Measurements from ENCODE around the gene LGR4. TPM values are rescaled to one million over a fixed set of nuclear protein-coding genes. Genes with fewer than 3 reads are reported as not detected.

LGR4 gene
- total RNA-seq, 1 donor from 2014 or later = 39.6 TPM

DNA sequence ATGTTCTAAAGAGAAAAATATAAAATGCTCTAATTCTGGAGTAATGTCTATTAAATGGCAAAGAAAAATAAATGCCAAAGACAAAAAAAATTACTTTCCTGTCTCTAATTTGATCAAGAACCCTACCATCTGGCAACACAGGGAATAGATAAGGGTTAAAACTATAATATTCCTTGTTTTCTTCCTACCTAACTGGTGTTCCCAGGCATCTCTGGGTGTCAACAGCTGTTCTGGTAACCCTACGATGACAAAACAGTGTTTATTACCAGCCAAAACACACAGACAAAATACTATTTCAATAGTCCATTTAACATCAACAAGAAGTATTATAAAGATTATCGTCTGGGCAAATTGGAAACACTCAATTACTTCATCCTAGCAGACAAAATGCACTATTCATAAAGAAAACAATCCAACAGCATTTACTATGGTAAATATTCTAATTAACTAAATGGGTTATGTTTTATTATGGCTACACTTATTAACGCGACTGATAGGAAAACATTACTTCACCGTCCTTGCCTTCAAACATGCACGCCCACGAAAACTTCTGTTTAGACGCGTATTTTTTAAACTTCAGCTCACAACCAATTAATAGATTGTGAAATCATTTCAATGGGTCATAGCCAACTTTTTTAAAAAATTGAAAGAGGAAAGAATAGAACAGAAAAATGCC is 50.6 kb downstream of the LGR4 start:
- DNase-seq (ENCODE audit: extremely low spot score, unreplicated experiment) = no peak
- TF ChIP-seq, protein P1, sequence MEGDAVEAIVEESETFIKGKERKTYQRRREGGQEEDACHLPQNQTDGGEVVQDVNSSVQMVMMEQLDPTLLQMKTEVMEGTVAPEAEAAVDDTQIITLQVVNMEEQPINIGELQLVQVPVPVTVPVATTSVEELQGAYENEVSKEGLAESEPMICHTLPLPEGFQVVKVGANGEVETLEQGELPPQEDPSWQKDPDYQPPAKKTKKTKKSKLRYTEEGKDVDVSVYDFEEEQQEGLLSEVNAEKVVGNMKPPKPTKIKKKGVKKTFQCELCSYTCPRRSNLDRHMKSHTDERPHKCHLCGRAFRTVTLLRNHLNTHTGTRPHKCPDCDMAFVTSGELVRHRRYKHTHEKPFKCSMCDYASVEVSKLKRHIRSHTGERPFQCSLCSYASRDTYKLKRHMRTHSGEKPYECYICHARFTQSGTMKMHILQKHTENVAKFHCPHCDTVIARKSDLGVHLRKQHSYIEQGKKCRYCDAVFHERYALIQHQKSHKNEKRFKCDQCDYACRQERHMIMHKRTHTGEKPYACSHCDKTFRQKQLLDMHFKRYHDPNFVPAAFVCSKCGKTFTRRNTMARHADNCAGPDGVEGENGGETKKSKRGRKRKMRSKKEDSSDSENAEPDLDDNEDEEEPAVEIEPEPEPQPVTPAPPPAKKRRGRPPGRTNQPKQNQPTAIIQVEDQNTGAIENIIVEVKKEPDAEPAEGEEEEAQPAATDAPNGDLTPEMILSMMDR (conservative IDR thresholded peaks at IDR 0.05) = no peak
- Mint-ChIP-seq H3K4me3 (no peak overlapping the region), H3K9me3 (no peaks in the 10 kb centered on the region), H3K27me3 (no peaks in the 10 kb centered on the region), H3K4me1 (ENCODE audit: unreplicated experiment) (peaks cover 25% of the 10 kb centered on the region), H3K36me3 (no peaks in the 10 kb centered on the region), H3K27ac (no peak overlapping the region)

DNA sequence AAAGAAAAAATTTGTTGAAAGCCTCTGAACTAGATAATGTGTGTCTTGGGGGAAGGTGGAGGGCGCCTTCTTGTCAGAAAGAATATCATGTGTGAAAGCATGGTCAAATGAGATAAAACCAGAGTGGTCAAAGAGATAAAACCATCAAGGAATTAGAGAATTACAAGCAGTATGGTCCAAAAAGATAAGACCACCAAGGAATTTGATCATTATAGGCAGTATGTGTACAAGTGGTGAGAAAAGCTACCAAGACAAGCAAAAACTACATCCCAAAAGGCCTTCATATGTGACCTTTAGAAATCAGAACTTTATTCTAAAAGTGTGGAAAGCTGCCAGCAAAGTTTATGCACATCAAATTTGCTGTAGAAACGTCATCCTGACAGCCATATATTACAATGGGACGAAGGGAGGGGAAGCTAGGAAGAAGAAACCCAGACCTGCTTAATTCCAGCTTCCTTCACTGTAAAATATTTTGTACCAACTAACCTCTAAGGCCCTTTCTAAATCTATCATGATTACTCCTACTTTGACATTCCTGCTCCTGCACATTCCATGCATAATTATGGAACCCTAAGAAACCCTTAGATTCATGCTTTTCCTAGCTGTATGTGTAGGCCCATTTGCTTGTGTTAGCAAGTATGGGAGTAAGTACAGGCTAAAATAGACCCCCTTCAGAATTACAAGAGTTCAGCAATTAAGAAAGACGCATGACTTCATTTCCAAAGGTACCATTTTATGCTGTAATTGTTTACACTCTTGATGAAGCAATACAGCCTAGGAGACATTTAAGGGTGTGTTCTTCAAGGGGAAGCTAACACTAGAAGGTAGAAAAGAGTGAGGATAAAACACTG is 51.6 kb downstream of the LGR4 start:
- Mint-ChIP-seq H3K4me3 (peak overlapping the region; percentile 24), H3K27me3 (no peaks in the 10 kb centered on the region), H3K27ac (peak overlapping the region; percentile 22), H3K36me3 (no peaks in the 10 kb centered on the region), H3K9me3 (peaks cover 6% of the 10 kb centered on the region), H3K4me1 (ENCODE audit: unreplicated experiment) (peaks cover 33% of the 10 kb centered on the region)
- TF ChIP-seq, protein P1 (conservative IDR thresholded peaks at IDR 0.05) = no peak
- DNase-seq (ENCODE audit: extremely low spot score, unreplicated experiment) = no peak

DNA sequence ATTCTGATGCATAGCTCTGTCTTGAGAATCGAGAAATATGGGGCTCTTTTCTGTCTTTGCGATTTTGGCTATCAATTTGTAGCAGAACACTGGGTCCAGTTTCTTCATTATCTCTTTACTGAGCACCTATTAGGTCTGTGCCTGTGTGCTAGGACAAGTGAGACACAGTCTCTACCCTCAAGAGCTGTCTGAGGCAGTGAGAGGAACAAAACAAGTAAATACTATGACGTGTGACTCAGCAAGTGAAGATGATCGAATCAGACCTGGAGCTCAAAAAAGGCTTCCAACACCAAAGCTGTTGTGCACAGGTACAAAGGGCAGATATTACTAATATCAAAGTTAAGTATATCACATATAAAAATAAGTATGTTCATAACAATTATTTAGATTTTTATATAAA is 52.4 kb downstream of the LGR4 start:
- Mint-ChIP-seq H3K27me3 (no peaks in the 10 kb centered on the region), H3K36me3 (no peaks in the 10 kb centered on the region), H3K4me3 (no peak overlapping the region), H3K27ac (no peak overlapping the region), H3K9me3 (peaks cover 6% of the 10 kb centered on the region), H3K4me1 (ENCODE audit: unreplicated experiment) (peaks cover 33% of the 10 kb centered on the region)
- no peak for DNase-seq (ENCODE audit: extremely low spot score, unreplicated experiment)
- TF ChIP-seq, protein P1 (conservative IDR thresholded peaks at IDR 0.05) = no peak

DNA sequence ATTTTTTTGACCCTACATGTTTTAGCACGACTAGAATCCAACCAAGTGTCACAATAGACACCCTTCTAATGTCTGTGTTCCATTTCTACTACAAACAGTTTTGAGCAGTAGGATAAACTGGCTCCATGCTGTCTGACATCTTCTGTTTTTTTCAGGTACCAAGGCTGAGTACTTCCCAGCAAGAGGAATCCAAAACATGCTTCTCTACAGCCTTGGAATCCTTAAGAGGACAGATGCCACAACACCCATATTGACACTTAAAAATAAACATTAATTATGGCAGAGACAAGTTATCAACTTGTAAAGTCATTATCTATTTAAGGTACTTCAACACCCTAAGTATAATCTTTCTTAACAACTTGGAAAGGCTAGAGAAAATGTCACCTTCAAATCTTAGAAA is 54.2 kb downstream of the LGR4 start:
- TF ChIP-seq, protein P1 (conservative IDR thresholded peaks at IDR 0.05) = no peak
- DNase-seq (ENCODE audit: extremely low spot score, unreplicated experiment) = no peak
- H3K27me3 Mint-ChIP-seq = no peaks in the 10 kb centered on the region
- H3K4me3 Mint-ChIP-seq = no peak overlapping the region
- peaks cover 48% of the 10 kb centered on the region for H3K4me1 Mint-ChIP-seq (ENCODE audit: unreplicated experiment)
- peaks cover 3% of the 10 kb centered on the region for H3K36me3 Mint-ChIP-seq
- no peak overlapping the region for H3K27ac Mint-ChIP-seq
- H3K9me3 Mint-ChIP-seq = peaks cover 6% of the 10 kb centered on the region

DNA sequence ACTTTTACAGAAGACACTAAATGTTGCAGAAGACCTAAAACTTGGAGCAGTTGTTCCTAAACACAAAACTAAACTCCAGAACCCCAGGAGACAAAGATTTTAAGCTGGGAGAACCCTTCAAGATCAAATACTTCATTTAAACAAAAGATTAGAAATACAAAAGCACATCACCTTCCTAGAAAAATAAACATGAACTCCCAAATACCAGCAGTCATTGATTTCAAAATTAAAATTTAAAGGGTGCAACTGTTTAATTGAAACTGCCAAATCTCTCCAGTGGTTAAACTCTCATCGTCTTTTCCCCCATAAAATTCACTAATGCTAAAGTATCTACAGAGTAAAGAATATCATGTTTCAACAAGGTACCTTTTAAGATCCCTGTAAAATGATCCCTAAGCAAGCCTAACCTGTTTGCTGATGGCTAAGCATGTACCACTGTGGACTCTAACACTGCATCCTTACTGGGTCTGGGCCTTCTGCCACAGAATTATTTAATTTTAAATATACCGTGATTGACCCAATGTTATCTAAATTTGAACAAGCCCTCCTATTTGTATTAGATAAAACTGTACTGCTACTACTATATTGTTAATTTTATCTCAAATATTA is 55.9 kb downstream of the LGR4 start:
- peak overlapping the region; percentile 6 for H3K4me3 Mint-ChIP-seq
- H3K4me1 Mint-ChIP-seq (ENCODE audit: unreplicated experiment) = peaks cover 42% of the 10 kb centered on the region
- peaks cover 6% of the 10 kb centered on the region for H3K36me3 Mint-ChIP-seq
- no peaks in the 10 kb centered on the region for H3K27me3 Mint-ChIP-seq
- DNase-seq (ENCODE audit: extremely low spot score, unreplicated experiment) = no peak
- no peak overlapping the region for H3K27ac Mint-ChIP-seq
- TF ChIP-seq, protein P1 (conservative IDR thresholded peaks at IDR 0.05) = no peak
- H3K9me3 Mint-ChIP-seq = peaks cover 6% of the 10 kb centered on the region

Data from type B pancreatic cell (in vitro differentiated cells).